Fibroblast of mammary gland (primary cell): ENCODE data around the gene TRPV3.
"Not testable (repeated sequence)": the region's sequence is repeated elsewhere in the genome, so short reads cannot be mapped to it uniquely, and the experiment has no call there.

ENCODE experiments used
- DNase-seq: peaks from one replicate; pipeline ENCODE4 v3.0.0-alpha.2; 2010; ENCODE audit warnings: low read depth
- H3K4me3 ChIP-seq: 2 replicates; pipeline ENCODE4 v1.5.1; 2011; ENCODE audit warnings: low read depth, mild to moderate bottlenecking, low read length, moderate library complexity; ENCODE audit not compliant: control insufficient read depth
- TF ChIP-seq, protein P1 (sequence below): conservative IDR thresholded peaks from 2 replicates; pipeline ENCODE4 v1.5.1; 2011; ENCODE audit warnings: low read depth, low read length, inconsistent platforms; ENCODE audit not compliant: control insufficient read depth, insufficient read depth

TRPV3 gene

DNA sequence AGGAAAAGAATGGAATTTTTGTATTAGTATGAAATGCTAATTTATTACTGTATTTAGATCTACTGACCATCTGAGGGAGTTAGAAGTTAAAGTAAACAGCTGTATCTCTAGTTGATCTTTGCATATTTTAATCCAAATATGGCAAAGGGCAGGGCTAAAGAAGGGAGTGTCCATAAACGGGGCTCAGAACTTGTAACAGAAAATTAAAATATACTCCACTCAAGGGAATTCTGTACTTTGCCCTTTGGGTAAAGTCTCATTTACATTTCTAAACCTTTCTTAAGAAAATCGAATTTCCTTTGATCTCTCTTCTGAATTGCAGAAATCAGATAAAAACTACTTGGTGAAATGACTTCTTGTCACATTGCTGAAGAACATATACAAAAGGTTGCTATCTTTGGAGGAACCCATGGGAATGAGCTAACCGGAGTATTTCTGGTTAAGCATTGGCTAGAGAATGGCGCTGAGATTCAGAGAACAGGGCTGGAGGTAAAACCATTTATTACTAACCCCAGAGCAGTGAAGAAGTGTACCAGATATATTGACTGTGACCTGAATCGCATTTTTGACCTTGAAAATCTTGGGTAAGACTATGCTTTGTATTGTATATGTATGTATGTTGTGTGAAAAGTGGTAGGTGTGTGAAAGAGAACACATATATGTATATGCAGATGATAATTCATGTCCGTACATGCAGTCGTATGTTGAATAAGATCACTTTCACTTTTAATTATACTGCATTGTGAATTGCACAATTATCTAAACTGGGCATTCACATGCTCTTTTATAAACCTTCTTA is 81.6 kb downstream of the TRPV3 start, which contains the start of gene ASPA:
Gene ASPA, plus strand, starts transcription at position 186 of the 799 bp plus-strand sequence. Its CDS starts 163 bp downstream, at position 349.
- DNase-seq = peak; percentile 46
- TF ChIP-seq, protein P1, sequence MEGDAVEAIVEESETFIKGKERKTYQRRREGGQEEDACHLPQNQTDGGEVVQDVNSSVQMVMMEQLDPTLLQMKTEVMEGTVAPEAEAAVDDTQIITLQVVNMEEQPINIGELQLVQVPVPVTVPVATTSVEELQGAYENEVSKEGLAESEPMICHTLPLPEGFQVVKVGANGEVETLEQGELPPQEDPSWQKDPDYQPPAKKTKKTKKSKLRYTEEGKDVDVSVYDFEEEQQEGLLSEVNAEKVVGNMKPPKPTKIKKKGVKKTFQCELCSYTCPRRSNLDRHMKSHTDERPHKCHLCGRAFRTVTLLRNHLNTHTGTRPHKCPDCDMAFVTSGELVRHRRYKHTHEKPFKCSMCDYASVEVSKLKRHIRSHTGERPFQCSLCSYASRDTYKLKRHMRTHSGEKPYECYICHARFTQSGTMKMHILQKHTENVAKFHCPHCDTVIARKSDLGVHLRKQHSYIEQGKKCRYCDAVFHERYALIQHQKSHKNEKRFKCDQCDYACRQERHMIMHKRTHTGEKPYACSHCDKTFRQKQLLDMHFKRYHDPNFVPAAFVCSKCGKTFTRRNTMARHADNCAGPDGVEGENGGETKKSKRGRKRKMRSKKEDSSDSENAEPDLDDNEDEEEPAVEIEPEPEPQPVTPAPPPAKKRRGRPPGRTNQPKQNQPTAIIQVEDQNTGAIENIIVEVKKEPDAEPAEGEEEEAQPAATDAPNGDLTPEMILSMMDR = no peak
- H3K4me3 ChIP-seq = peak within 1 kb of the TSS; percentile 10

DNA sequence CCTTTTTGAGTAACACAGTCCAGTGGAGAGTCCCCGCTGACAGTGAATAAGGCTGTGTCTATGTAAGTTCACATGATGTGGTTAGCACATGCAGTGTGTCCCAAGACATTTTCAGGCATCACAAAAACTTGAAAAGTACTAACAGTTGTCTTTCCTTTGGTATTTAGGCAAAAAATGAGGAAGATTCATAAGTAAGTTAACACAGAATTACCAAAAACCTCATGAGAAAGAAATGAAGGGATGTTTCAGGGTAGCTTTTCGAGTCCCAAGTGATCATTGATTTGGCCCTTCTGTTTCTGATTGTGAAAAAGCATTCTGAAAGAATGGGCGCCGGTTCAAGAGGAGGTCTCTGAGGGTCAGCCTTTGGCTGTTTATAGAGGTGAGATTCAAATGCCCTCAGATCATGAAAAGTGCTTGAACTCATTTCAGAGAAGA is 82.3 kb downstream of the TRPV3 start:
- TF ChIP-seq, protein P1 = no peak
- no peak overlapping the region for H3K4me3 ChIP-seq
- DNase-seq = peak; percentile 4

DNA sequence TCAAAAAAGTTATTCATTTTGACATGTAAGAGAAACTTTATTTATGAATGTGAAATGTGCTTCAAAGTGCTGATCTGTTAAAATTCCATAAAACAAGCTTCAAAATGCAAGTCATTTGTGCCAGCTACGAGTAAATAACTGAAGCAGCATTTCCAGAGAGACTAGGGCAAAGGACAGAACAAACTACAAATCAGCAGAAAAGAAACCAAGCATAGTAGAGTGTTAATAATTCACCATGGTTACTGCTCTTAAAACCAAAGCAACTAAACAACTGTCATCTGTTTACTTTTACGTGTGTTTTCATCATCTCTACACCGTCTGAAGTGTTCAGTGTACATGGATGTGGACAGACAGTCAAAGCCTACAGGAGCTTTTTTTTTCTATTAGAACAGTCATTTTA is 83.4 kb downstream of the TRPV3 start:
- peak; percentile 54 for DNase-seq
- TF ChIP-seq, protein P1 = no peak
- H3K4me3 ChIP-seq = no peak overlapping the region

DNA sequence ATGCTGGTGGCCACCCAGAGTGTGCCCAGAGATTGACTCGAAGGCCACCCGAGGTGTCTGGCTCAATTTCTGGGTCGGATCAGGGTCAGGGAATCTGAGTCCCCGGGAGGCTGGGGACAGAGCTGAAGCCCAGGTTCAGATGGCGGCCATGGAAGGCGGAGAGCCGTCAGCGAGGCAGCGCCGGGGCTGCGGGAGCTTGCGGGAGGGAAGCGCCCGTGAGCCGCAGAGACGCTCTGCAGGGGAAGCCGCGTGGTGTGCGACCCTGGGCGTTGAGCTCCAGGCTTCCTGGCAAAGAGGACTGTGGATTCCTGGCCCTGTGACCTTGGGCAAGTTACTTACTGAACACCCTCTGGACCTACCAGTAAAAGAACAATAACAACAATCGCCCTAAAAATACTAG is 85.5 kb downstream of the TRPV3 start:
- no peak for DNase-seq
- no peak overlapping the region for H3K4me3 ChIP-seq
- TF ChIP-seq, protein P1 = no peak

DNA sequence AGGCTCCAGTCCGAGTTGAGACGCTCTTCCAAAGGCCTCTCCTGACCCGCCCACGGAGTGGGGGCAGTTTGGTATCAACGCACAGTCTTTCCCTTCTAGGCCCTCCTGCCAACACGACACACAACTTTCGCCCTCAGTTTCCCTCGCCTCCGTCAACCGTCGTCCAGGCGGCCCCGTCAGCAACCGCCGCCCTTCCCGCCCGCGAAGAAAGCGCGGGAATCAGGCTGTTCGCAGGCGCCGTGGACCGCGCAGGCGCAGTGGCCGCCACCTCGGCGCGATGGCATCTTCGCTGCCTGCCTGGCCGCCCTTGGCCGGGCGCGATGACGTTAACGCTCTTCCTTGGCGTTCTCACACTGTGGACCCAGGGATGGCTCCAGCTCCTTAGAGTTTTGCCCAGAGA is 86.0 kb downstream of the TRPV3 start, which contains the start of gene SPATA22:
Gene SPATA22, minus strand, starts transcription at position 221 of the 400 bp plus-strand sequence. CDS start 2,494 bp downstream, outside the sequence.
- no peak within 1 kb of the TSS for H3K4me3 ChIP-seq
- TF ChIP-seq, protein P1 = no peak
- no peak for DNase-seq

DNA sequence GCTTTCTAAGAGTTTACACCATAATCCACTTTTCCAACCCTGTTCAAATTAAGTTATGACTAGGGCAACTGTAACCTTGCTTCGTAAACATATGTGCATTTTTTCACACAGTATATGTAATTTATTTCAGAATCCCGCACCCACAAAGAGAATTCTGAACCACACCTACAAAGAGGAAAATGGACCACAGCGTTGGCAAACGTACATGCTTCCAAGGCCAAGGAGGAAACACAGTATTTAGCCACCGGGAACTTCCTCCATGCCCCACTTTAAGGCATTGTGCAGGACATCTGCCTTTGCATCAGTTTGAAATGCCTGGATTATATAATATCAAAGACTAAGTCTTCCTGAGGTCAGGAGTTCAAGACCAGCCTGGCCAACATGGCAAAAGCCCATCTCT is 88.1 kb downstream of the TRPV3 start:
- no peak for DNase-seq
- TF ChIP-seq, protein P1 = no peak
- H3K4me3 ChIP-seq = no peak overlapping the region

DNA sequence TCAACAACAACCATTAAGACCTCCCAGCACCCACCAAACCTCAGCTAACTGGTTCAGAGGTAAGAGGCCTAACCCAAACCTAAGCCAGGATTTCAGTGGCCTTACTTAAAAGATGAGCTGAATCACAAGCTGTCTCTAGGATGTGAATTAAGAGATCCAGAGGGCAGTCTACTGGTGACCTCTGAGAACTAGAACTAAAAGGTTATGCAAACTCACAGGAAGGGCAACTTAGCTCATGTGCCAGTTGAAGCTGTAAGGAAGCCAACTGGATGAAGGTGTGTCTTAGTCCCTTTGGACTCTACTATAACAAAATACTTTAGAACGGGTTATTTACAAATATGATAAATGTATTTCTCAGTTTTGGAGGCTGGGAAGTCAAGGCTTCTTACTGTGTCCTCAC is 91.3 kb downstream of the TRPV3 start:
- not testable (repeated sequence) for DNase-seq, H3K4me3 ChIP-seq
